ENCODE data around the gene CDK14. TPM values are rescaled to one million over a fixed set of nuclear protein-coding genes. Genes with fewer than 3 reads are reported as not detected.

The CDK14 gene
- total RNA-seq, 1 experiment from 2014 or later: 57.9 TPM

DNA sequence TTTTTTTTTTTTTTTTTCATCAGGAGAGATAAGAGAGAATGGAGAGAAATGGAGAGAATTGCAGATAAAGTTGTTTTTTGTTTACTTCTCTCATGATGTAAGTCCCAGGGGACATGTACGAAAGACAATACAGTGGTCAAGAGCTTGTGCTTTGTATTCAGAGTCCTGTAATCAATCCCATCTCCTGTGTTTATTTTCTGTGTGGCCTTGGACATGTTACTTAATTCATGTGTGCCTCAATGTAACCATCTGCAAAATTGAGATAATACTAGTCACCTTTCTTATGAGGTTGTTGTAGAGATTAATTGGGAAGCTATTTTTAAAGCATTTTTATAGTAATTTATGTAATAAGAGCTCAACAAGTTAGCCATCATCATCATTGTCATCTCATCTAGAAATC, 117.5 kb downstream of the CDK14 start:
- H3K27ac Mint-ChIP-seq: no peak overlapping the region
- no peaks in the 10 kb centered on the region for H3K27me3 Mint-ChIP-seq (ENCODE audit: low read depth)
- ChIA-PET CTCF (no interaction called here), POLR2A (no interaction called here)
- no peak for ATAC-seq
- no peak for TF ChIP-seq ETV6 (CRISPR knock-in tag; IDR thresholded peaks at IDR 0.05)
- TF ChIP-seq KAT7 (CRISPR knock-in tag; IDR thresholded peaks at IDR 0.05; ENCODE audit: borderline replicate concordance): no peak
- no peak for TF ChIP-seq NFYB (CRISPR knock-in tag; conservative IDR thresholded peaks at IDR 0.05; ENCODE audit: low read depth)
- TF ChIP-seq, protein P1, sequence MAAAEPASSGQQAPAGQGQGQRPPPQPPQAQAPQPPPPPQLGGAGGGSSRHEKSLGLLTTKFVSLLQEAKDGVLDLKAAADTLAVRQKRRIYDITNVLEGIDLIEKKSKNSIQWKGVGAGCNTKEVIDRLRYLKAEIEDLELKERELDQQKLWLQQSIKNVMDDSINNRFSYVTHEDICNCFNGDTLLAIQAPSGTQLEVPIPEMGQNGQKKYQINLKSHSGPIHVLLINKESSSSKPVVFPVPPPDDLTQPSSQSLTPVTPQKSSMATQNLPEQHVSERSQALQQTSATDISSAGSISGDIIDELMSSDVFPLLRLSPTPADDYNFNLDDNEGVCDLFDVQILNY (CRISPR knock-in tag; IDR thresholded peaks at IDR 0.05): no peak
- no peak for TF ChIP-seq TEAD4 (CRISPR knock-in tag; IDR thresholded peaks at IDR 0.05)
- TF ChIP-seq, protein P2, sequence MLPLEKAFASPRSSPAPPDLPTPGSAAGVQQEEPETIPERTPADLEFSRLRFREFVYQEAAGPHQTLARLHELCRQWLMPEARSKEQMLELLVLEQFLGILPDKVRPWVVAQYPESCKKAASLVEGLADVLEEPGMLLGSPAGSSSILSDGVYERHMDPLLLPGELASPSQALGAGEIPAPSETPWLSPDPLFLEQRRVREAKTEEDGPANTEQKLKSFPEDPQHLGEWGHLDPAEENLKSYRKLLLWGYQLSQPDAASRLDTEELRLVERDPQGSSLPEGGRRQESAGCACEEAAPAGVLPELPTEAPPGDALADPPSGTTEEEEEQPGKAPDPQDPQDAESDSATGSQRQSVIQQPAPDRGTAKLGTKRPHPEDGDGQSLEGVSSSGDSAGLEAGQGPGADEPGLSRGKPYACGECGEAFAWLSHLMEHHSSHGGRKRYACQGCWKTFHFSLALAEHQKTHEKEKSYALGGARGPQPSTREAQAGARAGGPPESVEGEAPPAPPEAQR (CRISPR knock-in tag; IDR thresholded peaks at IDR 0.05): no peak
- TF ChIP-seq OVOL2 (CRISPR knock-in tag; IDR thresholded peaks at IDR 0.05; ENCODE audit: borderline replicate concordance): no peak
- no peak for TF ChIP-seq GRHL2 (CRISPR knock-in tag; IDR thresholded peaks at IDR 0.05; ENCODE audit: insufficient replicate concordance, severe bottlenecking)
- TF ChIP-seq, protein P3, sequence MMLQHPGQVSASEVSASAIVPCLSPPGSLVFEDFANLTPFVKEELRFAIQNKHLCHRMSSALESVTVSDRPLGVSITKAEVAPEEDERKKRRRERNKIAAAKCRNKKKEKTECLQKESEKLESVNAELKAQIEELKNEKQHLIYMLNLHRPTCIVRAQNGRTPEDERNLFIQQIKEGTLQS (CRISPR knock-in tag; conservative IDR thresholded peaks at IDR 0.05): no peak
- no peak for TF ChIP-seq TP53 (CRISPR knock-in tag; IDR thresholded peaks at IDR 0.05)
- TF ChIP-seq SOX15 (CRISPR knock-in tag; IDR thresholded peaks at IDR 0.05): no peak
- no peak for TF ChIP-seq HMGA2 (CRISPR knock-in tag; IDR thresholded peaks at IDR 0.05)
- no peak for TF ChIP-seq ZNF416 (CRISPR knock-in tag; IDR thresholded peaks at IDR 0.05)
- peaks cover 13% of the 10 kb centered on the region for H3K9me3 Mint-ChIP-seq
- peaks cover 57% of the 10 kb centered on the region for H3K4me1 Mint-ChIP-seq
- H3K36me3 Mint-ChIP-seq: peaks cover 13% of the 10 kb centered on the region
- H3K4me3 Mint-ChIP-seq: no peak overlapping the region
- no peak for DNase-seq (ENCODE audit: low spot score)

GRCh38 chr7:90715067-90715466, 118.9 kb downstream of the CDK14 start:
- peaks cover 13% of the 10 kb centered on the region for H3K9me3 Mint-ChIP-seq
- H3K4me1 Mint-ChIP-seq: peaks cover 42% of the 10 kb centered on the region
- no peaks in the 10 kb centered on the region for H3K27me3 Mint-ChIP-seq (ENCODE audit: low read depth)
- ChIA-PET POLR2A (no interaction called here), CTCF (interaction anchor here (0.7 kb wide), 1 partner anchor 35 kb away, joined by 5 read pairs; no protein-coding TSS in a partner anchor)
- peaks cover 13% of the 10 kb centered on the region for H3K36me3 Mint-ChIP-seq
- ATAC-seq: no peak
- no peak for DNase-seq (ENCODE audit: low spot score)
- H3K4me3 Mint-ChIP-seq: no peak overlapping the region
- no peak overlapping the region for H3K27ac Mint-ChIP-seq
- no peak for TF ChIP-seq OVOL2 (CRISPR knock-in tag; IDR thresholded peaks at IDR 0.05; ENCODE audit: borderline replicate concordance)
- no peak for TF ChIP-seq MXD4 (CRISPR knock-in tag; IDR thresholded peaks at IDR 0.05; ENCODE audit: borderline replicate concordance)
- TF ChIP-seq, protein P4, sequence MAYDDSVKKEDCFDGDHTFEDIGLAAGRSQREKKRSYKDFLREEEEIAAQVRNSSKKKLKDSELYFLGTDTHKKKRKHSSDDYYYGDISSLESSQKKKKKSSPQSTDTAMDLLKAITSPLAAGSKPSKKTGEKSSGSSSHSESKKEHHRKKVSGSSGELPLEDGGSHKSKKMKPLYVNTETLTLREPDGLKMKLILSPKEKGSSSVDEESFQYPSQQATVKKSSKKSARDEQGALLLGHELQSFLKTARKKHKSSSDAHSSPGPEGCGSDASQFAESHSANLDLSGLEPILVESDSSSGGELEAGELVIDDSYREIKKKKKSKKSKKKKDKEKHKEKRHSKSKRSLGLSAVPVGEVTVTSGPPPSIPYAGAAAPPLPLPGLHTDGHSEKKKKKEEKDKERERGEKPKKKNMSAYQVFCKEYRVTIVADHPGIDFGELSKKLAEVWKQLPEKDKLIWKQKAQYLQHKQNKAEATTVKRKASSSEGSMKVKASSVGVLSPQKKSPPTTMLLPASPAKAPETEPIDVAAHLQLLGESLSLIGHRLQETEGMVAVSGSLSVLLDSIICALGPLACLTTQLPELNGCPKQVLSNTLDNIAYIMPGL (CRISPR knock-in tag; IDR thresholded peaks at IDR 0.05): no peak
- no peak for TF ChIP-seq SMAD3 (CRISPR knock-in tag; IDR thresholded peaks at IDR 0.05; ENCODE audit: borderline replicate concordance)

GRCh38 chr7:90717296-90718060, 121.4 kb downstream of the CDK14 start:
- DNase-seq (ENCODE audit: low spot score) (no peak), ATAC-seq (no peak)
- ChIA-PET CTCF (interaction anchor here (1.2 to 5.3 kb wide), 2 partner anchors 8 to 16 kb away, joined by 3 to 16 read pairs; no protein-coding TSS in a partner anchor), POLR2A (no interaction called here)
- Mint-ChIP-seq H3K4me3 (no peak overlapping the region), H3K27ac (no peak overlapping the region), H3K27me3 (ENCODE audit: low read depth) (no peaks in the 10 kb centered on the region), H3K4me1 (peaks cover 29% of the 10 kb centered on the region), H3K36me3 (peaks cover 13% of the 10 kb centered on the region), H3K9me3 (peaks cover 13% of the 10 kb centered on the region)
- no peak for TF ChIP-seq FOXP4 (CRISPR knock-in tag; IDR thresholded peaks at IDR 0.05)
- no peak for TF ChIP-seq MYBL2 (CRISPR knock-in tag; IDR thresholded peaks at IDR 0.05)
- no peak for TF ChIP-seq TCF7 (CRISPR knock-in tag; IDR thresholded peaks at IDR 0.05; ENCODE audit: low read depth)
- no peak for TF ChIP-seq ATF2 (CRISPR knock-in tag; IDR thresholded peaks at IDR 0.05; ENCODE audit: borderline replicate concordance, low read depth)
- TF ChIP-seq RORB (CRISPR knock-in tag; IDR thresholded peaks at IDR 0.05): no peak
- TF ChIP-seq MLX (CRISPR knock-in tag; IDR thresholded peaks at IDR 0.05): no peak
- TF ChIP-seq SOX15 (CRISPR knock-in tag; IDR thresholded peaks at IDR 0.05): no peak
